Progenitor cell of endocrine pancreas (in vitro differentiated cells): ENCODE results near the gene GPATCH2L. TPM values are rescaled to one million over a fixed set of nuclear protein-coding genes. Genes with fewer than 3 reads are reported as not detected.

ENCODE experiments used
- DNase-seq: peaks from one replicate; pipeline ENCODE4 v3.0.0; 2021; ENCODE audit warnings: low spot score; ENCODE audit not compliant: unreplicated experiment
- H3K27ac Mint-ChIP-seq: 2 replicates; pipeline ENCODE4 v1.8.0; 2021; ENCODE audit warnings: mild to moderate bottlenecking, moderate library complexity, mixed read lengths
- H3K27me3 Mint-ChIP-seq: 2 replicates; pipeline ENCODE4 v1.8.0; 2021; ENCODE audit warnings: mixed read lengths
- H3K36me3 Mint-ChIP-seq: 2 replicates; pipeline ENCODE4 v1.8.0; 2022; ENCODE audit warnings: mixed read lengths; ENCODE audit not compliant: insufficient read depth
- H3K4me1 Mint-ChIP-seq: 2 replicates; pipeline ENCODE4 v1.8.0; 2021; ENCODE audit warnings: low read depth, mixed read lengths
- H3K4me3 Mint-ChIP-seq: 2 replicates; pipeline ENCODE4 v1.8.0; 2021; ENCODE audit warnings: low read depth, mild to moderate bottlenecking, moderate library complexity, mixed read lengths
- H3K9me3 Mint-ChIP-seq: 2 replicates; pipeline ENCODE4 v1.8.0; 2021; ENCODE audit warnings: low read depth, mixed read lengths
- total RNA-seq: library from RNA; stranded (reverse); gene quantifications from 2 replicates; pipeline ENCODE4 v1.2.1, GENCODE V29; 2021
- TF ChIP-seq, protein P1 (sequence below): fragments of 200-600 bp; sonication (generic); IDR thresholded peaks from one replicate; pipeline ENCODE4 v1.5.0; 2021; ENCODE audit warnings: antibody characterized with exemption, mild to moderate bottlenecking; ENCODE audit not compliant: unreplicated experiment

The GPATCH2L gene
- total RNA-seq, 1 donor from 2014 or later = 73.3 TPM

DNA sequence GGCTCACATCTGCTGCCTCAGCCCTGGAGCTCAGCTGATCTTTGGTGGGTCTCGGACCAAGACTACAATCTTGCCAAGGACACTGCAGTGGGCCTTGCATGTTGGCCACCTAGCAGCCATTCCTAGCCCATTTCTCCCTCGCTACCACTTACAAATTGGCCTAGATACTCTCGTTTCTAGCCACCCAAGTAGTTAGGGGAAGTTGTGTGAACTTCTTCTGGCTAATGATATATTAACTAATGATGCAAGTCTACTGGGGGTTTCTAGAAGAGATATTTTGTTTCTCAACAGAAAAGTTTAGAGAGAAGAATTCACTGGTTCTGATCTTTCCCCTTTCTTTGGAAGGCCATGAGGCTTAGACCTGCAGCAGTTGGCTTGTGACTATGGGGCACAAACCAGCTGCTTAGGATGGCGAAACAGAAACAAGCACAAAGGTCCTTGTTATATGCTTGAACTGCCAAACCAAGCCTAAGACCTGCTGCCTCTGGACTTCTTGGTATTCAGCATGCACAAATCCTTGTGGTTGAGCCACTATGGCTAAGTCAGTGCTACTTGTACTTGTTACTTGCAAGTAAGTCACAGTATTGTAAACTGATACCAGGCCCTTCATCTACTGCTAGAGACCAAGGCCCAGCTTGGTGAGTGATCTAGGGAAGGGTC is 30.5 kb upstream of the GPATCH2L start:
- DNase-seq = no peak
- Mint-ChIP-seq H3K4me3 (no peak overlapping the region), H3K36me3 (no peaks in the 10 kb centered on the region), H3K9me3 (no peaks in the 10 kb centered on the region), H3K27ac (no peak overlapping the region), H3K27me3 (peaks cover 10% of the 10 kb centered on the region), H3K4me1 (peaks cover 2% of the 10 kb centered on the region)
- TF ChIP-seq, protein P1, sequence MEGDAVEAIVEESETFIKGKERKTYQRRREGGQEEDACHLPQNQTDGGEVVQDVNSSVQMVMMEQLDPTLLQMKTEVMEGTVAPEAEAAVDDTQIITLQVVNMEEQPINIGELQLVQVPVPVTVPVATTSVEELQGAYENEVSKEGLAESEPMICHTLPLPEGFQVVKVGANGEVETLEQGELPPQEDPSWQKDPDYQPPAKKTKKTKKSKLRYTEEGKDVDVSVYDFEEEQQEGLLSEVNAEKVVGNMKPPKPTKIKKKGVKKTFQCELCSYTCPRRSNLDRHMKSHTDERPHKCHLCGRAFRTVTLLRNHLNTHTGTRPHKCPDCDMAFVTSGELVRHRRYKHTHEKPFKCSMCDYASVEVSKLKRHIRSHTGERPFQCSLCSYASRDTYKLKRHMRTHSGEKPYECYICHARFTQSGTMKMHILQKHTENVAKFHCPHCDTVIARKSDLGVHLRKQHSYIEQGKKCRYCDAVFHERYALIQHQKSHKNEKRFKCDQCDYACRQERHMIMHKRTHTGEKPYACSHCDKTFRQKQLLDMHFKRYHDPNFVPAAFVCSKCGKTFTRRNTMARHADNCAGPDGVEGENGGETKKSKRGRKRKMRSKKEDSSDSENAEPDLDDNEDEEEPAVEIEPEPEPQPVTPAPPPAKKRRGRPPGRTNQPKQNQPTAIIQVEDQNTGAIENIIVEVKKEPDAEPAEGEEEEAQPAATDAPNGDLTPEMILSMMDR = no peak

DNA sequence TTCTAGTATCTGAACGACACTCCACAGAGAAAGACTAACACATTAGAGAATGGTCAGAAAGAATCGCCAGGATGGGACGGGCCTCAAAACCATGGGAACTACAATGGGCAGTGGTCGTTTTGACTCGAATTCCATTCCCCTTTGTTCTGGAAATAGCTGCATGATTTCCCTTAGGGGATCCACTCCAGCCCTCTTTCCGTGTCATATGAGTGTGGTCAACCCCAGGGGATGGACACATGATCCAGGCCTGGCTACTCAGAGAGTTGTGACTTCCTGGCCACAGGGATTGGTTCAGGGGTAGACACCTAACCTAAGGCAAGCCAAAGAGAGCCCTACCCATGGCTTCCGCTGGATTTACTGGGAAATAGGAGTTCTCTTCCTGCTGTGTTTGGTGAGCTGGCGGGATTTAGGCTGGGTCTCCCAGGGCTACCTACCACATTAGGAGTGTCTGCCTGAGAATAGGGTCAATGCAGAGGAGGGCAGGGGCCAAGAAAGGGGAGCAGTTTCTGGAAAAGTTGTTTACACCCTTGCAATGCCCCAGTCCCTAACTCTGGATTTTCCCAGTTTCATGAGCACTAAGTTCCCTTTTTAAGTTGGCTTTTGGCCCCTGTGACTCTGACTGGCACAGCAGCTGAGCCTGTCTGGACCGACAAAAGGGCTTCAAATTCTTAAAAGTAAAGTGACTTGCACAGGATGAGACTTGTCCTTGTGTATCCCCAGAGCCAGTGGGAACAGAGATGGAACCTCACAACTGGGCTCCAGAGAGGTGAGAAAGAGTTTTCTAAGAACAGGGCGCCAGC is 28.1 kb upstream of the GPATCH2L start:
- peaks cover 2% of the 10 kb centered on the region for H3K4me1 Mint-ChIP-seq
- H3K9me3 Mint-ChIP-seq = no peaks in the 10 kb centered on the region
- H3K4me3 Mint-ChIP-seq = no peak overlapping the region
- DNase-seq = no peak
- peaks cover 10% of the 10 kb centered on the region for H3K27me3 Mint-ChIP-seq
- H3K27ac Mint-ChIP-seq = no peak overlapping the region
- H3K36me3 Mint-ChIP-seq = no peaks in the 10 kb centered on the region
- TF ChIP-seq, protein P1 = no peak

DNA sequence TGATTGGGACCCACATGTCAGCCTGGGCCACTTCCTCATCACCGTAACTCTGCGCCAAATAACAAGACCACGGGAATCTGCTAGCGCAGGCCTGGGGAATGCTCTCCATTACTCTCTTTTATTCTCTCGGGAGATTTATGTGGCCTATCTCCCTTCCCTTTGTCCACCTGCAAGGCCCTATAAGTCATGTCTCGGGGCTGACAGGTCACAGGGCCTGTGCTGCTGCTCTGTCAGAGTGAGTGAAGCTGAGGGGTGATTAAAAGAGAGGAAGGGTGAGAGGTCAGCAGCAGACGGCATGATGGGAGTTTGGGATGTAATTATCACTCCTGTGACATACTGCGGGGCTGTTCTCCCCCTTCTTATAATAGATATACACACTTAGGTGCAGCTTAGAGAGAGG is 26.2 kb upstream of the GPATCH2L start:
- TF ChIP-seq, protein P1 = no peak
- H3K9me3 Mint-ChIP-seq = no peaks in the 10 kb centered on the region

DNA sequence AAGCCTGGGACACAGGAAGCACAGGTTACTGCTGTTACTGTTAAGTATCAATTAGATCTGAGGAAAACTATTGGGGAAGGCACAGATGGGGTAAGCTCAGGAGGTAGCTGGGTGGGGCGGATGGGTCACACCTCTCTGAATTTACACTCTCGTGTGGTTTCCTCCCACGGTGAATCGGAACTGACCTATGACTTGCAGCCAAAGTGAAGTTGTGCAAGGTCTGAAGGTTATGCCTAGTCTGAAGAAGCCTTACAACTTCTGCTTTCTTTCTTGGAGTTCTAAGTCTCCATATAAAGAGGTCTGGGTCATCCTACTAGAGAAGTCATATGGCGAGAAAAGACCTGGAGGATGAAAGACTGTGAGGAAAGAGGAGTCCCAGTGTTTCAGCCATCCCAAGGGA is 25.6 kb upstream of the GPATCH2L start:
- H3K9me3 Mint-ChIP-seq = no peaks in the 10 kb centered on the region

More for the DNA sequence above, 26.2 kb upstream of the GPATCH2L start:
- Mint-ChIP-seq H3K27me3 (peaks cover 22% of the 10 kb centered on the region), H3K4me1 (peaks cover 2% of the 10 kb centered on the region), H3K4me3 (no peak overlapping the region), H3K36me3 (no peaks in the 10 kb centered on the region), H3K27ac (no peak overlapping the region)
- no peak for DNase-seq

DNA sequence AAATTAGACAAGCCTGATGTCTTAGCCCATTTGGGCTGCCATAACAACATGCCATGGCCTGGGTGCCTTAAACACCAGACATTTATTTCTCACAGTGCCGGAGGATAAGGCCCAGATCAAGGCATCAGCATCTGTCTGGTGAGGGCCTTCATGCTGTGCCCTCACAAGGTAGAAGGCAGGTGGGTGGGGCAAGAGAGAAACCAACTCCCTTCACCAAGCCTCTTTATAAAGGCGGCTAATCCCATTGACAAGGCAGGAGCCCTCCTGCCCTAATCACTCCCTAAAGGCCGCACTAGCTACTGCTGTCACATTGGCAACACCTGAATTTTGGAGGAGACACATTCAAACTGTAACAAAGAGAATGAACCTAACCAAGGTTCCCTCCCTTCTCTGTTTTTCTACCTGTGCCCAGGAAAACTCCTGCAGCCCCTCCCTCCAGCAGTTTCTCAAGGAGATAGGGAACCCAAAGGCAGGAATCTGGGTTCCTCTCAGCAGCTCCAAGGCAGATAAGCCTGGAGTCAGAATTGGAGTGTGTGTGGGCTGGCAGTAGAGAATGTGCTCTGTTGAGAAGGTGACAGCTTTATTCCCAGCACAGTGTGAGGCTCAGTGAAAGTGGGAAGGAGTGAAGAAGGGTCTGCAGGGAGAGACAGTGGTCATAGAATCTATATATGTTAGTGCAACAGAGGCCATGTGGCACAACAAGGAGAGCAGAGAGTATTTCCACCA is 21.7 kb upstream of the GPATCH2L start:
- H3K4me1 Mint-ChIP-seq = no peaks in the 10 kb centered on the region
- no peak for DNase-seq
- TF ChIP-seq, protein P1 = no peak
- H3K27me3 Mint-ChIP-seq = peaks cover 55% of the 10 kb centered on the region
- no peaks in the 10 kb centered on the region for H3K9me3 Mint-ChIP-seq
- H3K4me3 Mint-ChIP-seq = no peak overlapping the region
- no peak overlapping the region for H3K27ac Mint-ChIP-seq
- no peaks in the 10 kb centered on the region for H3K36me3 Mint-ChIP-seq

More for the DNA sequence above, 25.6 kb upstream of the GPATCH2L start:
- Mint-ChIP-seq H3K27ac (no peak overlapping the region), H3K4me1 (peaks cover 2% of the 10 kb centered on the region), H3K36me3 (no peaks in the 10 kb centered on the region), H3K27me3 (peaks cover 27% of the 10 kb centered on the region), H3K4me3 (no peak overlapping the region)
- no peak for DNase-seq
- TF ChIP-seq, protein P1 = no peak
